ENCODE data around the gene PARM1.

PARM1 gene

GRCh38 chr4:74926007-74926406 lies 6.9 kb upstream of the PARM1 start:
- no peak for TF ChIP-seq CTCF (IDR thresholded peaks at IDR 0.05; ENCODE audit: low read depth, low read length)

GRCh38 chr4:74930162-74930561 lies 2.8 kb upstream of the PARM1 start:
- TF ChIP-seq CTCF (IDR thresholded peaks at IDR 0.05; ENCODE audit: low read depth, low read length) = no peak
- no peak for DNase-seq (ENCODE audit: extremely low read depth, low read depth)

More at GRCh38 chr4:74926007-74926406, 6.9 kb upstream of the PARM1 start:
- DNase-seq (ENCODE audit: extremely low read depth, low read depth) = no peak

GRCh38 chr4:74931376-74931775 lies 1.5 kb upstream of the PARM1 start:
- TF ChIP-seq CTCF (IDR thresholded peaks at IDR 0.05; ENCODE audit: low read depth, low read length) = no peak
- no peak for DNase-seq (ENCODE audit: extremely low read depth, low read depth)

- TF ChIP-seq CTCF (IDR thresholded peaks at IDR 0.05; ENCODE audit: low read depth, low read length) = no peak
Observed at GRCh38 chr4:74932010-74932409, 906 bp upstream of the PARM1 start.

GRCh38 chr4:74933562-74934015 lies 673 bp downstream of the PARM1 start:
- DNase-seq (ENCODE audit: extremely low read depth, low read depth) = no peak
- no peak for TF ChIP-seq CTCF (IDR thresholded peaks at IDR 0.05; ENCODE audit: low read depth, low read length)

More at GRCh38 chr4:74932010-74932409, 906 bp upstream of the PARM1 start:
- no peak for DNase-seq (ENCODE audit: extremely low read depth, low read depth)

GRCh38 chr4:74934016-74934831 lies 1.3 kb downstream of the PARM1 start:
- DNase-seq (ENCODE audit: extremely low read depth, low read depth) = no peak

More at GRCh38 chr4:74934016-74934831, 1.3 kb downstream of the PARM1 start:
- TF ChIP-seq CTCF (IDR thresholded peaks at IDR 0.05; ENCODE audit: low read depth, low read length) = no peak
